ENCODE results near the gene PPARA. TPM values are rescaled to one million over a fixed set of nuclear protein-coding genes. Genes with fewer than 3 reads are reported as not detected.

Gene PPARA
- total and polyA plus RNA-seq, 2 experiments from 2014 or later = 4.7 to 12.6 TPM

- no peak for TF ChIP-seq REST (IDR thresholded peaks at IDR 0.05; ENCODE audit: unreplicated experiment)
These were observed 20.8 kb upstream of the PPARA start (continued) for GRCh38 chr22:46129390-46130041.

DNA sequence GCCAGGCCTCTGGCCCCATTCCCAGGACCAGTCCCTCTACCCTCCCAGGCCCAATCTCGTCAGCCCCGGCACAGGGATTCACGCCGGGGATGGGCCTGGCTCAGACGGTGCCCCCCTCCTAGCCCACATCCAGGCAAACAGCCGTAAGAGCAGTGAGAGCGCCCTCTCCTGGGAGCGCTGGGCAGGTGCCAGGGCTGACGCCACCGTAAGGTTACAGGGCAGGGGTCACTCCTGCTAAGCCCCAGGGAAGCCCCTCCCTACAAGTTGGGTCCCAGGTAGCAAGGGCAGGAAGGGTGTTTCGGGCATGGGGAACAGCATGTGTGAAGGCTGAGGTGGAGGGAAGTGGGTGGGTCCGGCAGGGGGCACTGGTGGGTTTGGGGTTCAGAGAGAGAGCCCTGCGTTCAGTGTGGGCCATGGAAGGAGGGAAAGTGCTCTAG lies 19.2 kb upstream of the PPARA start:
- DNase-seq (ENCODE audit: low spot score) (peak; percentile 89), ATAC-seq (peak; percentile 96)
- no peaks in the 10 kb centered on the region for H4K20me1 ChIP-seq (replicated peaks; ENCODE audit: insufficient read depth)
- H3K27ac Mint-ChIP-seq = no peak overlapping the region
- H3K9me3 Mint-ChIP-seq = no peaks in the 10 kb centered on the region
- H3K27me3 ChIP-seq (ENCODE audit: insufficient read depth) = no peaks in the 10 kb centered on the region
- no peaks in the 10 kb centered on the region for H3K9me2 ChIP-seq (ENCODE audit: insufficient read depth)
- no peak overlapping the region for H3K27ac ChIP-seq (ENCODE audit: low read depth)
- no peaks in the 10 kb centered on the region for H3K4me1 ChIP-seq (ENCODE audit: insufficient read depth)
- H3K36me3 Mint-ChIP-seq (ENCODE audit: low read depth) = no peaks in the 10 kb centered on the region
- H3K4me2 ChIP-seq = no peak overlapping the region
- H3K4me1 Mint-ChIP-seq = no peaks in the 10 kb centered on the region
- H2AFZ ChIP-seq = peak overlapping the region; percentile 81
- no peaks in the 10 kb centered on the region for H3F3A ChIP-seq (replicated peaks; ENCODE audit: low read depth)
- H3K4me3 Mint-ChIP-seq = no peak overlapping the region
- no peak overlapping the region for H3K4me3 ChIP-seq
- H3K79me2 ChIP-seq (replicated peaks; ENCODE audit: insufficient read depth) = no peaks in the 10 kb centered on the region
- no peaks in the 10 kb centered on the region for H3K36me3 ChIP-seq (ENCODE audit: insufficient read depth)
- peaks cover 8% of the 10 kb centered on the region for H3K27me3 Mint-ChIP-seq (ENCODE audit: insufficient read depth, low read depth, poor library complexity)
- TF ChIP-seq CTCF (conservative IDR thresholded peaks at IDR 0.05; ENCODE audit: low read depth in 2 of 2) = peak; percentile 94 to 95
- TF ChIP-seq STAT1 (IDR thresholded peaks at IDR 0.05; ENCODE audit: unreplicated experiment) = no peak
- no peak for TF ChIP-seq NANOG (IDR thresholded peaks at IDR 0.05; ENCODE audit: borderline replicate concordance)
- TF ChIP-seq EZH2phosphoT487 (IDR thresholded peaks at IDR 0.05; ENCODE audit: unreplicated experiment) = no peak
- TF ChIP-seq ZNF114 (CRISPR knock-in tag; IDR thresholded peaks at IDR 0.05) = no peak
- TF ChIP-seq REST (IDR thresholded peaks at IDR 0.05; ENCODE audit: unreplicated experiment) = no peak
- TF ChIP-seq CREB1 (CRISPR knock-in tag; IDR thresholded peaks at IDR 0.05; ENCODE audit: low read depth) = peak; percentile 52
- no peak for TF ChIP-seq POLR2AphosphoS5 (IDR thresholded peaks at IDR 0.05; ENCODE audit: low read depth)
- no peak for TF ChIP-seq JUNB (IDR thresholded peaks at IDR 0.05; ENCODE audit: unreplicated experiment)

Measured in GM23338 (cell line).